Measurements from ENCODE around the gene MAML3. TPM values are rescaled to one million over a fixed set of nuclear protein-coding genes. Genes with fewer than 3 reads are reported as not detected.

Gene MAML3
- total RNA-seq, 1 experiment from 2014 or later, result 20.8 TPM

GRCh38 chr4:139735381-139736273 lies 418.4 kb downstream of the MAML3 start:
- H3K36me3 ChIP-seq (ENCODE audit: insufficient read depth, low read length), result no peaks in the 10 kb centered on the region
- H3K27me3 ChIP-seq (ENCODE audit: low read length), result no peaks in the 10 kb centered on the region
- peak; percentile 72 for DNase-seq
- H3K79me2 ChIP-seq (ENCODE audit: low read length), result peaks cover 18% of the 10 kb centered on the region
- peak overlapping the region; percentile 94 for H3K4me2 ChIP-seq (ENCODE audit: low read depth, low read length, poor library complexity, severe bottlenecking)
- H4K20me1 ChIP-seq (ENCODE audit: insufficient read depth, low read depth, low read length), result no peaks in the 10 kb centered on the region
- peak overlapping the region; percentile 90 for H3K27ac ChIP-seq (ENCODE audit: low read length)
- H3K9ac ChIP-seq (ENCODE audit: low read length), result peak overlapping the region; percentile 67
- no peaks in the 10 kb centered on the region for H3K9me3 ChIP-seq (ENCODE audit: low read length)
- H3K4me3 ChIP-seq (ENCODE audit: low read length), result peak overlapping the region; percentile 64
- H3K9me2 ChIP-seq (replicated peaks; ENCODE audit: insufficient read depth, low read length), result no peaks in the 10 kb centered on the region
- no peak overlapping the region for H2AFZ ChIP-seq (ENCODE audit: low read length)
- H3K4me1 ChIP-seq (ENCODE audit: low read length), result peaks cover 56% of the 10 kb centered on the region

GRCh38 chr4:139734875-139735380 lies 419.1 kb downstream of the MAML3 start:
- Histone ChIP-seq H3K4me2 (ENCODE audit: low read depth, low read length, poor library complexity, severe bottlenecking) (peak overlapping the region; percentile 94), H2AFZ (ENCODE audit: low read length) (no peak overlapping the region), H3K27me3 (ENCODE audit: low read length) (no peaks in the 10 kb centered on the region), H3K36me3 (ENCODE audit: insufficient read depth, low read length) (no peaks in the 10 kb centered on the region), H4K20me1 (ENCODE audit: insufficient read depth, low read depth, low read length) (no peaks in the 10 kb centered on the region), H3K4me1 (ENCODE audit: low read length) (peaks cover 56% of the 10 kb centered on the region), H3K27ac (ENCODE audit: low read length) (peak overlapping the region; percentile 90), H3K9ac (ENCODE audit: low read length) (peak overlapping the region; percentile 67), H3K9me3 (ENCODE audit: low read length) (no peaks in the 10 kb centered on the region), H3K4me3 (ENCODE audit: low read length) (peak overlapping the region; percentile 64), H3K79me2 (ENCODE audit: low read length) (peaks cover 18% of the 10 kb centered on the region), H3K9me2 (replicated peaks; ENCODE audit: insufficient read depth, low read length) (no peaks in the 10 kb centered on the region)
- DNase-seq, result peak; percentile 92

GRCh38 chr4:139734201-139734874 lies 419.6 kb downstream of the MAML3 start:
- Histone ChIP-seq H3K4me2 (ENCODE audit: low read depth, low read length, poor library complexity, severe bottlenecking) (peak overlapping the region; percentile 94), H3K27me3 (ENCODE audit: low read length) (no peaks in the 10 kb centered on the region), H3K79me2 (ENCODE audit: low read length) (peaks cover 17% of the 10 kb centered on the region), H3K9me2 (replicated peaks; ENCODE audit: insufficient read depth, low read length) (no peaks in the 10 kb centered on the region), H4K20me1 (ENCODE audit: insufficient read depth, low read depth, low read length) (no peaks in the 10 kb centered on the region), H3K9me3 (ENCODE audit: low read length) (no peaks in the 10 kb centered on the region), H3K36me3 (ENCODE audit: insufficient read depth, low read length) (no peaks in the 10 kb centered on the region), H2AFZ (ENCODE audit: low read length) (no peak overlapping the region), H3K4me1 (ENCODE audit: low read length) (peaks cover 56% of the 10 kb centered on the region), H3K4me3 (ENCODE audit: low read length) (peak overlapping the region; percentile 64), H3K27ac (ENCODE audit: low read length) (peak overlapping the region; percentile 85), H3K9ac (ENCODE audit: low read length) (peak overlapping the region; percentile 67)
- DNase-seq, result peak; percentile 76

- H3K4me2 ChIP-seq (ENCODE audit: low read depth, low read length, poor library complexity, severe bottlenecking), result no peak overlapping the region
- H2AFZ ChIP-seq (ENCODE audit: low read length), result no peak overlapping the region
- no peaks in the 10 kb centered on the region for H3K27me3 ChIP-seq (ENCODE audit: low read length)
- DNase-seq, result no peak
- H3K36me3 ChIP-seq (ENCODE audit: insufficient read depth, low read length), result no peaks in the 10 kb centered on the region
- no peaks in the 10 kb centered on the region for H3K9me3 ChIP-seq (ENCODE audit: low read length)
- peaks cover 49% of the 10 kb centered on the region for H3K4me1 ChIP-seq (ENCODE audit: low read length)
- H3K9me2 ChIP-seq (replicated peaks; ENCODE audit: insufficient read depth, low read length), result no peaks in the 10 kb centered on the region
- H3K4me3 ChIP-seq (ENCODE audit: low read length), result no peak overlapping the region
- peak overlapping the region; percentile 19; the same call in 1 of the 2 replicates for H3K27ac ChIP-seq (ENCODE audit: low read length)
- no peaks in the 10 kb centered on the region for H4K20me1 ChIP-seq (ENCODE audit: insufficient read depth, low read depth, low read length)
- no peak overlapping the region for H3K9ac ChIP-seq (ENCODE audit: low read length)
- H3K79me2 ChIP-seq (ENCODE audit: low read length), result peaks cover 12% of the 10 kb centered on the region
Measured at GRCh38 chr4:139732991-139733570, 420.9 kb downstream of the MAML3 start.

- peaks cover 7% of the 10 kb centered on the region for H3K4me1 ChIP-seq (ENCODE audit: low read length)
Measured at GRCh38 chr4:139728840-139729239, 425.1 kb downstream of the MAML3 start.

GRCh38 chr4:139728146-139728545 lies 425.8 kb downstream of the MAML3 start:
- no peak for DNase-seq
- Histone ChIP-seq H3K4me2 (ENCODE audit: low read depth, low read length, poor library complexity, severe bottlenecking) (no peak overlapping the region), H3K9me2 (replicated peaks; ENCODE audit: insufficient read depth, low read length) (no peaks in the 10 kb centered on the region), H3K9me3 (ENCODE audit: low read length) (no peaks in the 10 kb centered on the region), H3K36me3 (ENCODE audit: insufficient read depth, low read length) (no peaks in the 10 kb centered on the region), H3K9ac (ENCODE audit: low read length) (no peak overlapping the region), H3K27ac (ENCODE audit: low read length) (no peak overlapping the region), H3K4me3 (ENCODE audit: low read length) (no peak overlapping the region), H3K79me2 (ENCODE audit: low read length) (peaks cover 5% of the 10 kb centered on the region), H3K27me3 (ENCODE audit: low read length) (no peaks in the 10 kb centered on the region), H2AFZ (ENCODE audit: low read length) (no peak overlapping the region), H4K20me1 (ENCODE audit: insufficient read depth, low read depth, low read length) (no peaks in the 10 kb centered on the region), H3K4me1 (ENCODE audit: low read length) (peaks cover under 1% of the 10 kb centered on the region; the same call in 1 of the 2 replicates)

More at GRCh38 chr4:139728840-139729239, 425.1 kb downstream of the MAML3 start:
- Histone ChIP-seq H3K9me3 (ENCODE audit: low read length) (no peaks in the 10 kb centered on the region), H4K20me1 (ENCODE audit: insufficient read depth, low read depth, low read length) (no peaks in the 10 kb centered on the region), H3K4me2 (ENCODE audit: low read depth, low read length, poor library complexity, severe bottlenecking) (no peak overlapping the region), H2AFZ (ENCODE audit: low read length) (no peak overlapping the region), H3K27ac (ENCODE audit: low read length) (no peak overlapping the region), H3K36me3 (ENCODE audit: insufficient read depth, low read length) (no peaks in the 10 kb centered on the region), H3K4me3 (ENCODE audit: low read length) (no peak overlapping the region), H3K79me2 (ENCODE audit: low read length) (peaks cover 6% of the 10 kb centered on the region), H3K27me3 (ENCODE audit: low read length) (no peaks in the 10 kb centered on the region), H3K9ac (ENCODE audit: low read length) (no peak overlapping the region), H3K9me2 (replicated peaks; ENCODE audit: insufficient read depth, low read length) (no peaks in the 10 kb centered on the region)
- DNase-seq, result no peak

GRCh38 chr4:139726615-139727014 lies 427.4 kb downstream of the MAML3 start:
- DNase-seq, result no peak
- H3K27ac ChIP-seq (ENCODE audit: low read length), result no peak overlapping the region
- H3K4me1 ChIP-seq (ENCODE audit: low read length), result no peaks in the 10 kb centered on the region
- H3K9me3 ChIP-seq (ENCODE audit: low read length), result no peaks in the 10 kb centered on the region
- no peaks in the 10 kb centered on the region for H3K9me2 ChIP-seq (replicated peaks; ENCODE audit: insufficient read depth, low read length)
- no peaks in the 10 kb centered on the region for H3K79me2 ChIP-seq (ENCODE audit: low read length)
- no peak overlapping the region for H2AFZ ChIP-seq (ENCODE audit: low read length)
- H3K9ac ChIP-seq (ENCODE audit: low read length), result no peak overlapping the region
- no peak overlapping the region for H3K4me2 ChIP-seq (ENCODE audit: low read depth, low read length, poor library complexity, severe bottlenecking)
- no peaks in the 10 kb centered on the region for H4K20me1 ChIP-seq (ENCODE audit: insufficient read depth, low read depth, low read length)
- H3K36me3 ChIP-seq (ENCODE audit: insufficient read depth, low read length), result no peaks in the 10 kb centered on the region
- no peaks in the 10 kb centered on the region for H3K27me3 ChIP-seq (ENCODE audit: low read length)
- no peak overlapping the region for H3K4me3 ChIP-seq (ENCODE audit: low read length)

- Histone ChIP-seq H3K79me2 (ENCODE audit: low read length) (no peaks in the 10 kb centered on the region), H3K9me2 (replicated peaks; ENCODE audit: insufficient read depth, low read length) (no peaks in the 10 kb centered on the region), H3K36me3 (ENCODE audit: insufficient read depth, low read length) (no peaks in the 10 kb centered on the region), H3K4me1 (ENCODE audit: low read length) (no peaks in the 10 kb centered on the region), H3K27ac (ENCODE audit: low read length) (no peak overlapping the region), H3K4me2 (ENCODE audit: low read depth, low read length, poor library complexity, severe bottlenecking) (no peak overlapping the region), H2AFZ (ENCODE audit: low read length) (no peak overlapping the region), H3K9ac (ENCODE audit: low read length) (no peak overlapping the region), H3K27me3 (ENCODE audit: low read length) (no peaks in the 10 kb centered on the region), H3K4me3 (ENCODE audit: low read length) (no peak overlapping the region), H4K20me1 (ENCODE audit: insufficient read depth, low read depth, low read length) (no peaks in the 10 kb centered on the region), H3K9me3 (ENCODE audit: low read length) (no peaks in the 10 kb centered on the region)
- DNase-seq, result no peak
Measured at GRCh38 chr4:139725236-139725635, 428.7 kb downstream of the MAML3 start.

All from Karpas-422 (cell line).